ENCODE data around the gene CNGA4. TPM values are rescaled to one million over a fixed set of nuclear protein-coding genes. Genes with fewer than 3 reads are reported as not detected.

CNGA4 gene
- polyA plus RNA-seq, 3 donors: 0.69 TPM; not detected in 2

- peaks cover 50% of the 10 kb centered on the region for H3K4me1 Mint-ChIP-seq
- 4% methylated on average over 10 of the region's 10 CpGs for WGBS (ENCODE audit: insufficient coverage)
Observed at GRCh38 chr11:6233984-6234386, 4.9 kb upstream of the CNGA4 start.

More at GRCh38 chr11:6233984-6234386, 4.9 kb upstream of the CNGA4 start:
- no peaks in the 10 kb centered on the region for H3K9me3 ChIP-seq (replicated peaks in 1 of 2; ENCODE audit: control insufficient read depth in 1 of 2, insufficient read depth in 1 of 2, low read length in 2 of 2)
- peaks cover 0 to 5% of the 10 kb centered on the region in 2 donors for H3K36me3 ChIP-seq (replicated peaks in 1 of 2; ENCODE audit: control insufficient read depth in 1 of 2, insufficient read depth in 2 of 2, low read length in 2 of 2)
- peak overlapping the region; percentile 84 to 97 for H3K27ac ChIP-seq (ENCODE audit: low read depth in 1 of 2, low read length in 2 of 2)
- DNase-seq: no peak
- intact Hi-C loops (cut with micrococcal nuclease): loop anchor here (2.0 to 10.0 kb wide), 4 partner anchors 33 to 451 kb away; partner anchors contain the start of genes TAF10 (in 2 of the 2), MRPL17 (in 1 of the 2) and TPP1 (in 1 of the 2)
- H3K79me2 ChIP-seq (ENCODE audit: insufficient read depth, low read length): peaks cover 55% of the 10 kb centered on the region
- no peak for TF ChIP-seq CTCF (IDR thresholded peaks at IDR 0.05)
- H3K4me2 ChIP-seq (replicated peaks; ENCODE audit: extremely low read depth, low read length, poor library complexity, severe bottlenecking): peak overlapping the region; percentile 82
- Mint-ChIP-seq H3K9me3 (no peaks in the 10 kb centered on the region), H3K27me3 (ENCODE audit: low read depth in 3 of 3) (peaks cover 0 to 1% (median 0%) of the 10 kb centered on the region in 3 donors), H3K4me3 (peak overlapping the region; percentile 97 to 100), H3K36me3 (peaks cover 6 to 16% of the 10 kb centered on the region in 2 donors), H3K27ac (peak overlapping the region; percentile 98 to 100 (median 98))
- H2AFZ ChIP-seq (ENCODE audit: insufficient read depth, low read depth, low read length, poor library complexity, severe bottlenecking): peak overlapping the region; percentile 66
- H3K4me3 ChIP-seq (replicated peaks in 1 of 3; ENCODE audit: low read depth in 2 of 3, low read length in 3 of 3): peak overlapping the region; percentile 81 to 94 (median 87)
- H3K9ac ChIP-seq (ENCODE audit: insufficient read depth, low read length, poor library complexity, severe bottlenecking): peak overlapping the region; percentile 88
- peaks cover 49 to 72% of the 10 kb centered on the region in 2 donors for H3K4me1 ChIP-seq (ENCODE audit: control insufficient read depth in 1 of 2, insufficient read depth in 2 of 2, low read length in 2 of 2)
- H3K27me3 ChIP-seq (ENCODE audit: control insufficient read depth in 2 of 2, insufficient read depth in 2 of 2, low read length in 2 of 2): no peaks in the 10 kb centered on the region
- H4K20me1 ChIP-seq (ENCODE audit: insufficient read depth, low read length): no peaks in the 10 kb centered on the region
